NCI-H1436 (cell line): ENCODE data around the gene NHERF1.
A peak's percentile ranks its signal among the peaks of the same experiment; 100 is the strongest.

Source experiments
- DNase-seq: peaks from one replicate; lab custom pipeline; 2025; lab: John Stamatoyannopoulos, UW

NHERF1 gene

DNA sequence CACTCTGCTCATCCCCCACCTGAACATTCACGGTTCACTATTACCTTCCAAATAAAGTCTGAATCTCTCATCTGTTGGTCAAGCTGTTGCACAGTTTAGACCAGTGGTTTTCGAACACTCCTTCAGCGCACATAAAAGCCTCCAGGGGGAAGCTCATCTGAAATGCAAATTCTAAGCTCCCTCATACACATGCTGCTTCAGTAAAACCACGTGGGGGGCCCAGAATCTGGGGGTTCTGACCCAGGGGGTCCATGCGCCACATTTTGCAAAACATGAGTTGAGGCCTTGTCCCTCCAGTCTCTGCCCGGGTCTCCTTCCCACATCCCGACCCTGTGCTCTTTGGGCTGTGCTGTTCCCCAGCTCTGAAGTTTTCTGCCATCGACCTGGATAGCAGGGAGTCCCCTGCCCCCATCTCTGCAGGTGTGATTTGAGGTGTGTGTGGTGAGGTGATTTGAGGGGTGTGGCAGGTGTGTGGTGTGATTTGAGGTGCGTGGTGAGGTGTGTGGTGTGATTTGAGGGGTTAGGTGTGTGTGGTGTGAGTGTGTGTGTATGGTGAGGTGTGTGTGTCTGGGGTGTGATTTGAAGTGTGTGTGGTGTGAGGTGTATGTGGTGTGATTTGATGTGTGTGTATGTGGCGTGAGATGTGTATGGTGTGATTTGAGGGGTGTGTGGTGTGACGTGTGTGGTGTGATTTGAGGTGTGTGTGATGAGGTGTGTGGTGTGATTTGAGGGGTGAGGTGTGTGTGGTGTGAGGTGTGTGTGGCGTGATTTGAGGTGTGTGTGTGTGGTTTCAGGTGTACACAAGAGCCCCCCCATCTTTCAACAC lies 16.2 kb upstream of the NHERF1 start:
- no peak for DNase-seq

- no peak for DNase-seq
Observed at GRCh38 chr17:74733365-74734122, 14.9 kb upstream of the NHERF1 start.

- DNase-seq = no peak
Observed at GRCh38 chr17:74734256-74734655, 14.2 kb upstream of the NHERF1 start.

GRCh38 chr17:74736513-74737298 lies 11.7 kb upstream of the NHERF1 start, which contains the start of gene RAB37:
TSS of gene RAB37 (plus strand) at chr17:74737256. CDS start at chr17:74737273, 17 bp downstream.
- DNase-seq = no peak

DNA sequence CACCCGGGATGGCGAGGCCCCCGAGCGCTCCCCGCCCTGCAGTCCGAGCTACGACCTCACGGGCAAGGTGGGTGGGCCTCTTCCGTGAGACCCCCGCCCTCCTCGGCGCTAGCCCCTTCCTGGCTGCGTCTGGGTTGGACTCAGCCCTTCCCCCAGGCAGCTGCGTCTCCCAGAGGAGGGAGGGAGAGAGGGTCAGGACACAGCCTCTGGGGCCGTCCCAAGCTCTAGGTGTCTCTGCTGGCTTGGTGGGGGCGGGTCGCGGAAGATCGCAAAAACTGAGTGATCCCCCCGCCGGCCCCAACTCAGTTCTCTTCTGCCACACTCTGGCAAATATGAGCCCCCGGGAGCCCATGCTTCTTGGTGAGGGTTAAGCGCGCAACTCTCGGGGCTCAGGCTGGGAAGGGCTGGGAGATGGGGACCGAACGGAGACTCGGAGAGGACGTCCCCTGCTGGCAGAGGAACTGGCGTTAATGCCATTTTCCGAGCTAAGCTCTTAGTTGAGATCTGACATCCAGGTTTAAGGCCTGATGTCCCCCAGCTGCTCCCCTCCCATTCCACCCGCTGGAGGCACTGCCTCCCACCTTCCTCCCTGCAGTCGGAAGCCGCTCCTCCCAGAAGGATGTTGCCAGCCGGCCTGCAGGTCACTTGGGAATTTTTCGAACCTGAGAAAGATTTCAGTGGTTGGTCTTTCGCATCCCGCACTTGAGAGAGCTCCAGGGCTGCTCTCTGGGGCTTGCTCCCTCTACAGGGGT lies 11.0 kb upstream of the NHERF1 start:
- no peak for DNase-seq

GRCh38 chr17:74738051-74738996 lies 10.1 kb upstream of the NHERF1 start:
- no peak for DNase-seq

GRCh38 chr17:74739227-74739831 lies 9.1 kb upstream of the NHERF1 start:
- no peak for DNase-seq

- DNase-seq = no peak
Observed at GRCh38 chr17:74740173-74740572, 8.3 kb upstream of the NHERF1 start.

GRCh38 chr17:74740641-74741387 lies 7.6 kb upstream of the NHERF1 start:
- no peak for DNase-seq

DNA sequence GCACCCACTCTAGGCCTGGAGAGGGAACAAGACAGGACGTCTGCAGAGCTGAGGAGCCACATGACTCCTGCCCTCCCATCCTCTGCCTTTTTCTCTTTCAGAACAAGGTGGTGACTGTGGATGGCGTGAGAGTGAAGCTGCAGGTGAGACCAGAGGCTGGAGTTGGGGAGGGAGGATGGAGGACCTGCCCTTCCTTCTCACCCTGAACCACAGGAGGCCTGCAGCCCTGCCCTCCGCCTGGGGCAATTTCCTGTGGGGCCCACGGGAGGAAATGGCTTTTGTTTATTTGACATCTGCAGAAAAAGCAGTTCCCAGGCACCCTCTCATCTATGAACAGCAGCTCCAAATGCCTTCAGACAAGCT lies 6.3 kb upstream of the NHERF1 start:
- DNase-seq = no peak

DNA sequence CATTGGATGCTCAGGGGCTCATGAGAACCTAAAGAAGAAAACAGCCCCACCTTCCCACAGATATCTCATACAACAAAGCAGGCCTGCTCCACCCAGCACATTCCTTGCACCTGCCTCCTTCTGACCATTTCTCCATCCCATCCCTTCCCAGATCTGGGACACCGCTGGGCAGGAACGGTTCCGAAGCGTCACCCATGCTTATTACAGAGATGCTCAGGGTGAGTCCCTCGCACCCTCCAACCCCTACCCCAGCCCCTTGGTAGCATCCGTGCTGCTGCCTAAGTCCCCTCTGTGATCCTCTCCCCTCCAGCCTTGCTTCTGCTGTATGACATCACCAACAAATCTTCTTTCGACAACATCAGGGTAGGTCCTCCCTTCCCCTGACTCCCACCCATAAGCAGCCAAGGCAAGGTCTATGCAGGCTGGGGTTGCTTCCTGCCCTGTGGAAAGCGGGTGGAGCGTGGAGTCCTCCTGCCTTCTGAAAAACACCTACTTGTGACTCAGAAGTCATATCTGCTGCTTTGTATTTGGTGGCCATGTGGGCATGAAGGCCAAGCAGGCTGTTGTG lies 5.4 kb upstream of the NHERF1 start:
- no peak for DNase-seq

DNA sequence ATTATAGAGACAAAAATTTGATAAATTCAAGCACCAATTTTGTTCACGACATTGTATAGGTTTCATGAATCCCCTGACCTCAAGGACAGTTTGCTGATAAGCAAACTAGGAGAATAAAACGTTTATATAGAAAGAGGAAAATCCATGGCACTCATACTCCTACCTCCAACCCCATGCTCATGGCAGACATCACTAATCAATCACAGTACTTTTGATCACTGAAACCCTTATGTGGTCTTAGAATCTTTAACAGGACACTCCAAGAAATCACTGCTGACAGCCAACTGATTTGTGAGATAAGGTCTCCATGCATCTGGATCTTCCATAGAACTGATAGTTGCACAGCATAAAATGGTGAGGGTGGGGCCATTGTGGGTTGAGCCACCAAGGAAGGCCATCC lies 4.7 kb upstream of the NHERF1 start:
- DNase-seq = no peak

DNA sequence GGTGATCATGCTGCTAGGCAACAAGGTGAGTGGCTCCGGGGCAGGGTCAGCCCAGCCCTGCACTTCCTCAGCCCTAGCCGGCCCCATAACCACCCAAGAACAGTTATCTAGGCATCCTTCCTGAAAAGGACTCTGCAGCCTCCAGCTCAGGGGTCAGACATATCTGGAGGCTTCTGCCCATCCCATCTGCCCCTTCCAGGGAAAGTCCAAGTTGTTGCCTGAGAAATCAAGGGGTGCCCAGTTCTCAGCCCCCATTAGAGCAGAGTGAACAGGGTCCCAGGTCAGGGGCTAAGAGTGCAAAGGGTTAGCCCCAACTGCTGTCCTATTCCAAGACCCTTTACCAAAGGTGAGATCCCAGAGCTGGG lies 4.1 kb upstream of the NHERF1 start:
- no peak for DNase-seq

DNA sequence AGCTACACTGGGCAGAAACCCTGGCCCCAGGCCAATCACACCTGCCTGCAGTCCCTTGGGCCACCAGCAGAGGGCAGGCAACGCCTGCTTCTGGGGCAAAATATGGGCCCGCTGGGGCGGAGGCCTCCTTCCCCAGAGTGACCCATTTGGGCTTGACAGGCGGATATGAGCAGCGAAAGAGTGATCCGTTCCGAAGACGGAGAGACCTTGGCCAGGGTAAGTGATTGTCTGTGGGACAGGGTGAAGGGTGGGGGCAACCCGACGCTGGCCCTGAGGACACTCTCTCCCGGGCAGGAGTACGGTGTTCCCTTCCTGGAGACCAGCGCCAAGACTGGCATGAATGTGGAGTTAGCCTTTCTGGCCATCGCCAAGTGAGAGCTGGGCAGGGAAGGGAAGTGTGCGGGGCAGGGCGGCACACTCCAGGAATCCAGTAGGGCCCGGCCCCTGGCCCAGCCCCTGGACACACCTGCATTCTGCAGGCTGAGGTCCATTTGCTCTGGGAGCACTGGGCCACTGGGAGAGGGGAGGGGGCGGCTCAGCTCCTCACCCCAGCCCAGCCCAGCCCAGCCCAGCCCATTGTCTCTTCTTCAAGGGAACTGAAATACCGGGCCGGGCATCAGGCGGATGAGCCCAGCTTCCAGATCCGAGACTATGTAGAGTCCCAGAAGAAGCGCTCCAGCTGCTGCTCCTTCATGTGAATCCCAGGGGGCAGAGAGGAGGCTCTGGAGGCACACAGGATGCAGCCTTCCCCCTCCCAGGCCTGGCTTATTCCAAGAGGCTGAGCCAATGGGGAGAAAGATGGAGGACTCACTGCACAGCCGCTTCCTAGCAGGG lies 3.5 kb upstream of the NHERF1 start:
- peak; percentile 64 for DNase-seq

DNA sequence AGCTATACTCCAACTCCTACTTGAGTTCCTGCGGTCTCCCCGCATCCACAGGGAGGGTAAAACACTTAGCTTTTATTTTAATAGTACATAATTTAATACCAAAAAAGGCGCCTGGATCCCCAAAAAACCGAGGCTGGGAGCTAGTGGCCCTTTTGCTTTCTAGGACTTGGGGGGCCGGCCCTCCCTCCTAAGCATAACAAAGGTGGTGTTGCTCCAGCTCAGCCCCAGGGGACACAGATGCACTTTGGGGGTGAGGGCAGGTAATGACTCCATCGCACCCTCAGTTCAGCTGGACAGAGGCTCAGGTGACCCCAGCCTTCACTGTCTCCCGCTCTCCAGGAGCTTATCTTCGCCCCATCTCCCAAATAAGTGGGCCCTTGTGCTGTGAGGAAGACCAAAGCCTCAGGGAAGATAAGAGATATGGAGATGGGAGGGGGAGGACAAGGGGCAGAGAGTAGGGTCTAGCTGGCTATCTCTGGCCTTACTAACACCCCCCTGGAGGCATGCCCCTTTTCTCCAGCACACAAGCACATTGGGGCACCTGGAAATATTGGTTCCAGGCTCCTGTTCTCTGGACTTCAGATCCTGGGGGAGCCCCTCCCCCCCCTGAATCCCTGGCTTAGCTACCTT lies 2.8 kb upstream of the NHERF1 start:
- DNase-seq = no peak

DNA sequence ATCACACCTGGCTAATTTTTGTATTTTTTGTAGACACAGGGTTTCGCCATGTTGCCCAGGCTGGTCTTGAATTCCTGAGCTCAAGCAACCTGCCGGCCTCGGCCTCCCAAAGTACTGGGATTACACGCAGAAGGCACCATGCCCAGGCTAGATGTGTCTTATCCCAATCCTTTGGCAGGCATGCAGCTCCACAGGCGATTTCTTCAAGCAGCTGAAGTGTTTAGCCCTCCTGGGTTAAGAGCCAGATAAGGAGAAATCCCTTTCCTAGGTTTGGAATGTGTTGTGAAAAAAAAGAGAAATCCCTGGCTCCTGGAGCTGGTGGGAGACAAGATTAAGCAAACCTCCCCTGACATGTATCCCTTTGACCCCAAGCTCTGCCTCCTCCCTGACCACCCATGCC lies 2.1 kb upstream of the NHERF1 start:
- DNase-seq = no peak

- no peak for DNase-seq
Observed at GRCh38 chr17:74746922-74747321, 1.5 kb upstream of the NHERF1 start.

- DNase-seq = no peak
Observed at GRCh38 chr17:74748279-74748528, 224 bp upstream of the NHERF1 start.
